WTC11 (cell line): ENCODE measurements around the gene MRFAP1L1.

Experiments
- CBFB ChIP-seq: sonication (generic); formaldehyde crosslinking; IDR thresholded peaks from 2 replicates; pipeline ENCODE4 v1.8.1; 2022; ENCODE audit warnings: mild to moderate bottlenecking, low read depth, missing genetic modification reagents
- FOXJ3 ChIP-seq: sonication (generic); formaldehyde crosslinking; IDR thresholded peaks from 2 replicates; pipeline ENCODE4 v1.9.0; 2021; ENCODE audit warnings: missing genetic modification reagents, mild to moderate bottlenecking, borderline replicate concordance
- NR3C1 ChIP-seq: sonication (generic); formaldehyde crosslinking; conservative IDR thresholded peaks from 2 replicates; pipeline ENCODE4 v1.8.1; 2023; ENCODE audit warnings: low read depth, mild to moderate bottlenecking, missing genetic modification reagents
- ZNF138 ChIP-seq: sonication (generic); formaldehyde crosslinking; conservative IDR thresholded peaks from 2 replicates; pipeline ENCODE4 v1.8.1; 2022; ENCODE audit warnings: mild to moderate bottlenecking, moderate library complexity, missing genetic modification reagents
- ZNF219 ChIP-seq: sonication (generic); formaldehyde crosslinking; IDR thresholded peaks from 2 replicates; pipeline ENCODE4 v1.8.0; 2023; ENCODE audit warnings: missing genetic modification reagents, mild to moderate bottlenecking, borderline replicate concordance
- ZNF263 ChIP-seq: sonication (generic); formaldehyde crosslinking; IDR thresholded peaks from 2 replicates; pipeline ENCODE4 v1.8.1; 2022; ENCODE audit warnings: low read depth, mild to moderate bottlenecking, moderate library complexity, missing genetic modification reagents
- TF ChIP-seq, protein P1 (sequence below): fragments of 200-600 bp; IDR thresholded peaks from 2 replicates; pipeline ENCODE4 v1.8.0; 2022; ENCODE audit warnings: antibody characterized with exemption
- TF ChIP-seq, protein P2 (sequence below): sonication (generic); formaldehyde crosslinking; IDR thresholded peaks from 2 replicates; pipeline ENCODE4 v1.8.1; 2022; ENCODE audit warnings: mild to moderate bottlenecking, missing genetic modification reagents, moderate library complexity, borderline replicate concordance

DNA sequence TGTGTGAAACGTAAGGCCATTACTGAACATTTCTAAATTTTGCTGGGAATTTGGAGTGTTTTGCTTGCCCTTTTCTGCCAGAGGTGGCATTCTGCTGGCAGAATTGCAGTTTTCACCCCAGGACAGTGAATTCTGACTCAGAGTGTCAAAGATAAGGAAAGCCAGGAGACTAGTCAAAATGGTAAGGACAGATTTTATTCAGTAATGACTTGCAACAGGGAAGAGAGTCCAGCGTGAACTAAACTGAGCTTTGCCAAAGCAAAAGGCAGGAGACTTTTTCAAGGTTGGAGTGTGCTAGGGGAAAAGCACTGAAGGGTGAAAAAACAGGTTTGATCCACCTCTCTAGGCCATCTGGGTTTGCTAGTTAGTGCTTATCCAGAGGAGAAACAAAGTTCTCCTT is 49.8 kb downstream of the MRFAP1L1 start:
- TF ChIP-seq NR3C1 (CRISPR knock-in tag) (no peak), FOXJ3 (CRISPR knock-in tag) (no peak), ZNF263 (no peak), ZNF219 (CRISPR knock-in tag) (no peak), CBFB (CRISPR knock-in tag) (no peak), ZNF138 (CRISPR knock-in tag) (no peak)
- TF ChIP-seq, protein P1, sequence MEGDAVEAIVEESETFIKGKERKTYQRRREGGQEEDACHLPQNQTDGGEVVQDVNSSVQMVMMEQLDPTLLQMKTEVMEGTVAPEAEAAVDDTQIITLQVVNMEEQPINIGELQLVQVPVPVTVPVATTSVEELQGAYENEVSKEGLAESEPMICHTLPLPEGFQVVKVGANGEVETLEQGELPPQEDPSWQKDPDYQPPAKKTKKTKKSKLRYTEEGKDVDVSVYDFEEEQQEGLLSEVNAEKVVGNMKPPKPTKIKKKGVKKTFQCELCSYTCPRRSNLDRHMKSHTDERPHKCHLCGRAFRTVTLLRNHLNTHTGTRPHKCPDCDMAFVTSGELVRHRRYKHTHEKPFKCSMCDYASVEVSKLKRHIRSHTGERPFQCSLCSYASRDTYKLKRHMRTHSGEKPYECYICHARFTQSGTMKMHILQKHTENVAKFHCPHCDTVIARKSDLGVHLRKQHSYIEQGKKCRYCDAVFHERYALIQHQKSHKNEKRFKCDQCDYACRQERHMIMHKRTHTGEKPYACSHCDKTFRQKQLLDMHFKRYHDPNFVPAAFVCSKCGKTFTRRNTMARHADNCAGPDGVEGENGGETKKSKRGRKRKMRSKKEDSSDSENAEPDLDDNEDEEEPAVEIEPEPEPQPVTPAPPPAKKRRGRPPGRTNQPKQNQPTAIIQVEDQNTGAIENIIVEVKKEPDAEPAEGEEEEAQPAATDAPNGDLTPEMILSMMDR, result no peak
- TF ChIP-seq, protein P2, sequence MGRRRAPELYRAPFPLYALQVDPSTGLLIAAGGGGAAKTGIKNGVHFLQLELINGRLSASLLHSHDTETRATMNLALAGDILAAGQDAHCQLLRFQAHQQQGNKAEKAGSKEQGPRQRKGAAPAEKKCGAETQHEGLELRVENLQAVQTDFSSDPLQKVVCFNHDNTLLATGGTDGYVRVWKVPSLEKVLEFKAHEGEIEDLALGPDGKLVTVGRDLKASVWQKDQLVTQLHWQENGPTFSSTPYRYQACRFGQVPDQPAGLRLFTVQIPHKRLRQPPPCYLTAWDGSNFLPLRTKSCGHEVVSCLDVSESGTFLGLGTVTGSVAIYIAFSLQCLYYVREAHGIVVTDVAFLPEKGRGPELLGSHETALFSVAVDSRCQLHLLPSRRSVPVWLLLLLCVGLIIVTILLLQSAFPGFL (CRISPR knock-in tag), result no peak
